Measurements from ENCODE around the gene ASB11. TPM values are rescaled to one million over a fixed set of nuclear protein-coding genes. Genes with fewer than 3 reads are reported as not detected.

Gene ASB11
- total RNA-seq, 4 donors from 2014 or later, result not detected

GRCh38 chrX:15343075-15343476, 27.6 kb upstream of the ASB11 start:
- H3K4me3 ChIP-seq, result no peak overlapping the region
- no peaks in the 10 kb centered on the region for H3K4me1 ChIP-seq
- no peaks in the 10 kb centered on the region for H3K27me3 ChIP-seq
- 62% methylated on average over 5 of the region's 5 CpGs for WGBS
- DNase-seq (ENCODE audit: extremely low spot score), result no peak
- no peaks in the 10 kb centered on the region for H3K9me3 ChIP-seq
- H3K27ac ChIP-seq (replicated peaks in 1 of 4), result no peak overlapping the region
- TF ChIP-seq CTCF (IDR thresholded peaks at IDR 0.05) (no peak), POLR2AphosphoS5 (IDR thresholded peaks at IDR 0.05) (no peak), POLR2A (IDR thresholded peaks at IDR 0.05; ENCODE audit: low read depth) (no peak), EP300 (IDR thresholded peaks at IDR 0.05) (no peak)
- intact Hi-C loops (cut with DNase I), result no loop called here
- peaks cover 0 to 11% (median 0%) of the 10 kb centered on the region in 4 donors for H3K36me3 ChIP-seq

- no peaks in the 10 kb centered on the region for H3K36me3 ChIP-seq
- no peaks in the 10 kb centered on the region for H3K4me1 ChIP-seq
- no peak overlapping the region for H3K4me3 ChIP-seq
- TF ChIP-seq CTCF (IDR thresholded peaks at IDR 0.05), result no peak
- no peak for TF ChIP-seq EP300 (IDR thresholded peaks at IDR 0.05)
- TF ChIP-seq POLR2AphosphoS5 (IDR thresholded peaks at IDR 0.05), result no peak
- no peak for TF ChIP-seq POLR2A (IDR thresholded peaks at IDR 0.05; ENCODE audit: low read depth)
- H3K27ac ChIP-seq (replicated peaks in 1 of 4), result no peak overlapping the region
- intact Hi-C loops (cut with DNase I), result no loop called here
- no peaks in the 10 kb centered on the region for H3K9me3 ChIP-seq
- no peaks in the 10 kb centered on the region for H3K27me3 ChIP-seq
- DNase-seq (ENCODE audit: extremely low spot score), result no peak
- 90% methylated on average over 2 of the region's 2 CpGs for WGBS
Measured at GRCh38 chrX:15340867-15341266, 25.4 kb upstream of the ASB11 start.

GRCh38 chrX:15336023-15336413, 20.6 kb upstream of the ASB11 start:
- WGBS, result 20% methylated on average over 10 of the region's 10 CpGs
- Histone ChIP-seq H3K36me3 (peaks cover 0 to 9% (median 5%) of the 10 kb centered on the region in 4 donors), H3K4me3 (peak overlapping the region; percentile 62 to 78 (median 74)), H3K27ac (replicated peaks in 1 of 4) (peak overlapping the region; percentile 28 to 70 (median 66)), H3K4me1 (peaks cover 0 to 9% (median 6%) of the 10 kb centered on the region in 4 donors), H3K9me3 (peaks cover 0 to 5% (median 0%) of the 10 kb centered on the region in 4 donors), H3K27me3 (no peaks in the 10 kb centered on the region)
- DNase-seq (ENCODE audit: extremely low spot score), result no peak
- intact Hi-C loops (cut with DNase I), result loop anchor here (10.0 kb wide), 1 partner anchor 339 kb away; no protein-coding TSS in a partner anchor
- peak; percentile 23 for TF ChIP-seq EP300 (IDR thresholded peaks at IDR 0.05)
- TF ChIP-seq CTCF (IDR thresholded peaks at IDR 0.05), result no peak
- TF ChIP-seq POLR2AphosphoS5 (IDR thresholded peaks at IDR 0.05), result no peak
- no peak for TF ChIP-seq POLR2A (IDR thresholded peaks at IDR 0.05; ENCODE audit: low read depth)

- H3K4me1 ChIP-seq, result peaks cover 0 to 9% (median 6%) of the 10 kb centered on the region in 4 donors
- H3K36me3 ChIP-seq, result peaks cover 0 to 15% (median 8%) of the 10 kb centered on the region in 4 donors
- 38% methylated on average over 18 of the region's 72 CpGs for WGBS
- no peaks in the 10 kb centered on the region for H3K27me3 ChIP-seq
- intact Hi-C loops (cut with DNase I), result loop anchor here (10.0 kb wide), 1 partner anchor 339 kb away; no protein-coding TSS in a partner anchor
- DNase-seq (ENCODE audit: extremely low spot score), result peak; percentile 98
- TF ChIP-seq CTCF (IDR thresholded peaks at IDR 0.05), result no peak
- TF ChIP-seq POLR2A (IDR thresholded peaks at IDR 0.05; ENCODE audit: low read depth), result peak; percentile 86
- peak; percentile 90 to 98 for TF ChIP-seq POLR2AphosphoS5 (IDR thresholded peaks at IDR 0.05)
- H3K9me3 ChIP-seq, result peaks cover 0 to 5% (median 0%) of the 10 kb centered on the region in 4 donors
- peak within 1 kb of the TSS; percentile 62 to 78 (median 74) for H3K4me3 ChIP-seq
- H3K27ac ChIP-seq (replicated peaks in 1 of 4), result peak within 1 kb of the TSS; percentile 76 to 91 (median 84)
Measured at GRCh38 chrX:15335135-15336022, 19.9 kb upstream of the ASB11 start, which contains the start of gene PIGA. TSS of gene PIGA (minus strand) at chrX:15335523. CDS start at chrX:15331930, 3,593 bp downstream.
